T-helper 2 cell treated with Interferon-gamma antibody and Interleukin-4, amounts not matched to agents 100 ng/mL and 5 ng/mL, for 36 hours (primary cell): ENCODE results near the gene PITX2. TPM values are rescaled to one million over a fixed set of nuclear protein-coding genes. Genes with fewer than 3 reads are reported as not detected.
"Not testable (repeated sequence)": the region's sequence is repeated elsewhere in the genome, so short reads cannot be mapped to it uniquely, and the experiment has no call there.

Experiments
- intact Hi-C: fragments of 100-400 bp; cut with micrococcal nuclease; formaldehyde crosslinking; loops from one replicate; pipeline ENCODE4 v1.15.1; 2023
- total RNA-seq: library from RNA; stranded (reverse); gene quantifications from 2 replicates; pipeline ENCODE4 v1.2.3, GENCODE V29; 2022

The PITX2 gene
- total RNA-seq, 1 donor from 2014 or later = 0.11 TPM

GRCh38 chr4:110613745-110614144 lies 9.1 kb downstream of the PITX2 start:
- intact Hi-C loops = no loop called here

- intact Hi-C loops = no loop called here
Measured at GRCh38 chr4:110612631-110613269, 10.1 kb downstream of the PITX2 start.

GRCh38 chr4:110611968-110612447 lies 10.9 kb downstream of the PITX2 start:
- intact Hi-C loops = no loop called here

GRCh38 chr4:110610940-110611831 lies 11.7 kb downstream of the PITX2 start:
- intact Hi-C loops = no loop called here

- intact Hi-C loops = no loop called here
Measured at GRCh38 chr4:110610620-110610939, 12.3 kb downstream of the PITX2 start.

DNA sequence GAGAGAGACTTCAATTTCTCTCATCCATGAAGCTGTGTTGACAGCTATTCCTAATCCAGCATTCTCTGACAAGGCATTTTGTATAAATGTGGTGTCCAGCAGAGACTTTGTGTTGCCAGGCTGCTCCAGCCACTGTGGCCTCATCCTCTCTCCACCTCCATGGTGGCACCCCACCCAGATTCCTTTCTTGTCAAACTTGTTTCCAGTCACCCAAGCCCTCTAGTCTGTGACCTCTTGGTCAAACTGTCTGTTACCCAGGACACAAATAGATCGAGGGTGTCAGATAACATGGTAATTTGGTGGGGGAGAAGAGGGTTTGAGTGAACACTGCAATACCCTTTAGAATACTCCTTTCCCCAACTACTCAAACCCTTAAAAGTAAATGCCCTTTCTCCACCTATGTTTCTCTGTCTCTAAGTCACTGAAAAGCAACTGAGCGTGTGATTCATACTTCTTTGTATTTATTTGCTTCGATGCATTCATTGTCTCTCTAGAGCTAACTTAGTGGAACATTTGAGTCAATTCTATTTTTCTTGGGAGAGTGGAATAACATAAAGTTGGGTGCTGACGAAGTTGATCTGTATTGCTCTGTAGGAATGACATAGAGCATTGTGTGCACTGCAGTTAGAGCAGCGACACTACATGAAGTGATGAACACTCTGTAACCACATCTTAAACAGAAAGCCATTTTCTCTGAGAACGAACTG lies 13.7 kb downstream of the PITX2 start:
- intact Hi-C loops = no loop called here

GRCh38 chr4:110605077-110605476 lies 17.8 kb downstream of the PITX2 start:
- intact Hi-C loops = no loop called here

GRCh38 chr4:110602061-110602460 lies 20.8 kb downstream of the PITX2 start:
- intact Hi-C loops = no loop called here

DNA sequence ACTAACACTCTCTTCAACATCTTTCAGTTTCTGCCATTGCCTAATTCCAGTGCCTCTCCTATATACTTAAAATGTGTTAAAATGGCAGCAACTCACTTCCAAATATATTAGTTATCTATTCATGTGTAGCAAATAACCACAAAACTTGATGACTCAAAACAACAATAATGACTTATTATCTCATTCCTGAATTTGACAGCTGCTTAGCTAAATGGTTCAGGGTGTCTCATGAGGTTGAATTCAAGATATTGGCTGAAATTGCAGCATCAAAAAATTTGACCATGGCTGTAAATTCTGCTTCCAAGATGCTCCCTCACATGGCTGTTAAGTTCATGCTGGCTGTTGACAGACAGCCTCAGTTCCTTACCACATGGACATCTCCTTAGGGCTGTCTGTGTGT lies 25.3 kb downstream of the PITX2 start:
- intact Hi-C loops = no loop called here

DNA sequence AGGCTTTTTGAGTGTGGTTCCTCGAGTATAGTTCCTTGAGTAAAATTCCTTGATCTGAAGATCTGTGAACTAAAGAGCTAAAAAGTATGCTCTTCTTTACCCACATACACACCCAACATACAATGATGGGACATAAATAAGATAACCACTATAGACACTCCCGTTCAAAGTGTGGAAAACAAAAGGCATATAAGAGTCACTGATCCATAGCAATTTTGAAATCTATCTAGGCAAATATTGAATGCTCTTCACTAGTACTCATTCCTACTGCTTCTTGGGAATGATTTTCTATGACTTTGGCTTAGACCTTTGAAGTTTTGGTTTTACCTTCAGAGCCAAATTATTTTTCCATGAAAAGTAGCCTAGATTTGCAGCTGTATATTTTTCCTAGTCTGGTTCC lies 26.4 kb downstream of the PITX2 start:
- intact Hi-C loops = no loop called here

DNA sequence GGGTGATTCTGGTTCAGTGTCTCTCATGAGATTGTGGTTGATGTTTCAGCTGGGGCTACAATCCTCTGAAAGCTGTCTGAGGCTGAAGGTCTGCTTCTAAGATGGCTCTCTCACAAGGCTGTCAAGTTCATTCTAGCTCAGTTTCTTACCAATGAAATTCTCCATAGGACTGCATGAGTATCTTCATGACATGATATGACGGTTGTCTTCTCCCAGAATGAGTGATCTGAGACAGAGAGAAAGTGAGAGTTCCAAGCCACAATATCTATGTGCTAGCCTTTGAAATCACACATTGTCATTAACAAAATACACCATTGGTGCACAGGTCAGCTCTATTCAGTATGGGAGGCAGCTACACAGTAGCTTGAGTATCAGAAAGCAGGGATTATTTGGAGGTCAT lies 27.3 kb downstream of the PITX2 start:
- intact Hi-C loops = no loop called here

DNA sequence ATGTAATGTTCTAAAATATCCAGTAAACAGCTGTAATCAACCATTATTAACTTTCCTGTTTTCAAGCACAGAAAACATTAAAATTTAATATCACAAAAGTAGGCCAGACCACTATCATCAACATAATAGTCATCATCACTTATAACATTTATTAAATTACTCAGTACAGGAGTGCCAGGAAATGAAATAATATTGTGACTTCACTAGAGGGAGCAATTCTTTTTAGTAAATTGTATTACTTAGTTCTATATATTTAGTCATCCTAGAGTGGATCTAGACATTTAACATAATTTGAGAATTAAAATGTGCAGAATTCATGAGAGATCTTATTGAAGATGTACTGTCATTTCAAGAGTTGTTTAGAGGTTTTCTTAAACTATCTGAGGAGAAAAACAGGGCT lies 33.6 kb downstream of the PITX2 start:
- intact Hi-C loops = no loop called here

GRCh38 chr4:110587666-110588285 lies 35.1 kb downstream of the PITX2 start:
- intact Hi-C loops = no loop called here

DNA sequence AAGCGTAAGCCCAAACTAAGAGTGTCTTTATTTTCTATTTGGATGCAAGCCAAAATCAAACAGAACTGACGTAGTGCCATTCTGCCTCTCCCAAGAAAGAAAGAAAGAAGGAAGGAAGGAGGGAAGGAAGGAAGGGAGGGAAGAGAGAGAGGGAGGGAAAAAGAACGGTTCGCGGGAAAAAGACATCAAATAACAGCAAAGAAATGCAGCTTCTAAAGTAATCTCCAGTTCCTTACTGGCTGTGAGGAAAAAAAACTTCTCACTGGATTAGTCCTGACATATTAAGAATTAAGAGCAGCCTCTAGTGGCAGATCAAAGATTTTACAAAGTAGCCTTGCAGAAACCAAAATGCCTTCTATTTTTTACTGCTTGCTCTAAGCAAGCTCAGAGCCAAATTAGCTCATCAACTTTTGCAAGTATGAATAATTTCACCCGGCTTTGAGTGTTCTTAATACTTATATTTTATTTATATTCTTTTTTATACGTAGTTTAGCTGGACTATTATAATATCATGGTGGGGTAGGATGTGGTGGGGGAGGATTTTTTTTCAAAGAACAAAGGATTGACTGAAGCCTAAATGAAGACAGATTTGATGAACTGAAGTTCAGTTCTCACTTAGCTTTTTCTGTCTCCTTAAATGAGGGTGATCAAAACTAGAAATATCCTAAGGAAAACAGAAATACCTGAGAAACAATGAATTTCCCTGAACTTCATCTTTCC lies 36.6 kb downstream of the PITX2 start:
- intact Hi-C loops = no loop called here

DNA sequence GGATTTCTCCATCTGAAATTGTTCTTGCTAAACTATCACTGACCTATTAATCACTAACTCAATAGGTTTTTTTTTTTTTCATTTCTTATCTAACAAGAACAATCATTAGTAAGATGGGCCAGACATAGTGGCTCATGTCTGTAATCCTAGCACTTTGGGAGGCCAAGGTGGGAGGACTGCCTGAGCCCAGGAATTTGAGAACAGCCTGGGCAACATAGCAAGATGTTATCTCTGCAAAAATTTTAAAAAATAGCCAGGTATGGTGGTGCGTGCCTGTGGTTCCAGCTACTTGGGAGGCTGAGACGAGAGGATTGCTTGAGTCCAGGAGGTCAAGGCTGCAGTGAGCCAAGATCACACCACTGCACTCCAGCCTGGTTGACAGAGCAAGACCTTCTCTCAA lies 46.2 kb downstream of the PITX2 start:
- intact Hi-C loops = not testable (repeated sequence)

Other genes with a start within 250 kb of the PITX2 start
- gene ENPEP, start 146.9 kb downstream of the PITX2 start, total RNA-seq = 0.20 and 0.30 TPM in 2 replicates